GM12874 (cell line): ENCODE results near the gene ETFB.
A peak's percentile ranks its signal among the peaks of the same experiment; 100 is the strongest.

Source experiments
- CTCF ChIP-seq: IDR thresholded peaks from 2 replicates; pipeline ENCODE4 v1.5.1; 2011; ENCODE audit warnings: low read depth, mild to moderate bottlenecking, control low read depth, low read length, moderate library complexity; ENCODE audit not compliant: insufficient read depth

Gene ETFB

GRCh38 chr19:51341976-51342580 lies 24.1 kb downstream of the ETFB start, which contains the start of gene VSIG10L:
Gene VSIG10L (minus strand): TSS chr19:51342139. CDS start chr19:51342124, 15 bp downstream.
- no peak for TF ChIP-seq CTCF

DNA sequence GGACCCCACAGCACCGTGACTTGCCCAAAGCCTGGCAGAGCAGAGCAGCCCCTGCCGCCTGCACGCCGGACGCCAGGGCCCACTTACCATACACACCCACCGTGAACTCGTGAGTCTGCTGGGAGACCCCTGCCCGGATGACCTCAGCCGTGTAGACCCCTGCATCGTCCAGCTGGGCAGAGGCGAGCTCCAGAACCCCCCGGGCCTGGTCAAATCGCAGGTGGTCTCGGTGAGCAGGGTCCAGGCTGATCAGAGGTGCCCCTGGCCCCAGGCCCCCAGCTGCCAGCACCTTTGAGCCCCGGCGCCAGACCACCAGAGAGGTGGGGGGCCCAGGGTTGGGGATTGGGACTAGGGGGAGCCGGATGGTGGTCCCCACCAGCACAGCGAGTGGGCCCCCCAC lies 25.1 kb downstream of the ETFB start:
- no peak for TF ChIP-seq CTCF

DNA sequence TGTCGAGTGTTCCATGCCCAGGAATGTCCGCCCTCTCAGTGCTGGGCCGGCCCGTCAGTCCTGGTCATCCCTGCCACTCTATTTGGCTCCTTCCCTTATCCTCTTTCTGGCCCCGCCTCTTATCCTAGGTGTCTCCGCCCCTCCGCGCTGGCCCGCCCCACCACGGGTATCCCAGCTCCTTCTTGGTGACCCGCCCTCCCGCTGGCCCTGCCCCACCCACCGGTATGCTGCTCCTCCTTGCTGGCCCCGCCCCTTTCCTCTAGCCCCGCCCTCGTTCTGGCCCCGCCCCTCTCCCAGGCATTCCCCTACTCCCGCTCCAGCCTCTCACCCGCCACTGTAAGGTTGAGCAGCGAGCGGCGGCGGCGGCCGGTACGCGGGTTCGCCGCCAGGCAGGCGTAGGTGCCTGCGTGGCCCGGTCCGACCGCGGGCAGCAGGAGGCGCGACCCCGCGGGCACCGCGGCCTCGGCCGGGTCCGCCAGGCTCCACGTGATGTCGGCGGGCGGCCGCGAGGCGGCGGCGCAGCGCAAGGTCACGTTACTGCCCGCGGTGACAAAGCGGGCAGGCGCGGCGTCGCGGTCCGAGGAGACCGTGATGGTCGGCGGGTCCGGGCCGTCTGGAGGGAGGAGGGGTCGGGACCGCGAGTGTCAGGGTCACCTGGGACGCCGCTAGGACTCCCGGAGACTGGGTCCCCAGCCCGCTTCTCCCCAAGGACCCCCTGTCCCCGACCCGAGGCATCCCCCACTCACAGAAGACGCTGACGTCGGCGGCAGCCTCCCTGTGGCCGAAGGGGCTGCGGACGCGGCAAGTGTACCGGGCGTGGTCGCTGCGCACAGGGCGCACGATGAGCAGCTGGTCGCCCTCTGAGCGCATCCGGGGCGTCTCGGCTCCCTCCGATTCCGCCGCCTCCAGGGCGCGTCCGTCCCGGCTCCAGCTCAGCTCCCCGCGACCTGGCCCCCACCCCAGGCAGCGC lies 26.2 kb downstream of the ETFB start:
- peak; percentile 39; the same call in 1 of the 2 replicates for TF ChIP-seq CTCF

DNA sequence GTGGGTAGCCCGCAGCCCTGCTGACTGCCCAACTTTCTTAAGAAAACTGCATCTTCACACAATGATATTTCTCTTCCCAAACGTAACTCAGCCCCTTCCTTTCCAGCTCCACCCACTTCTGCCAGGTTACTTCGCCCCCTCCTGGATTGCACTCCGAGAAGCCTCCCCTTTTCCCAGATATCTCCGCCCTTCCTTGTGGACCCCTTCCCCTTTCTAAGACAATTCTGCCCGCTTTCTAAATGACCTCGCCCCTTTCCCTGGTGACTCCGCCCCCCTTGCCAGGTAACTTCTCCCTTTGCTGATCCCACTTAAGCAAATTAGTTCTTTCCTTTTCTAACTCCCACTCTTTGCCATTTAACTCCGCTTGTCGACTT lies 26.9 kb downstream of the ETFB start:
- TF ChIP-seq CTCF = no peak

- peak; percentile 88 for TF ChIP-seq CTCF
Measured at GRCh38 chr19:51338563-51339312, 27.4 kb downstream of the ETFB start.

DNA sequence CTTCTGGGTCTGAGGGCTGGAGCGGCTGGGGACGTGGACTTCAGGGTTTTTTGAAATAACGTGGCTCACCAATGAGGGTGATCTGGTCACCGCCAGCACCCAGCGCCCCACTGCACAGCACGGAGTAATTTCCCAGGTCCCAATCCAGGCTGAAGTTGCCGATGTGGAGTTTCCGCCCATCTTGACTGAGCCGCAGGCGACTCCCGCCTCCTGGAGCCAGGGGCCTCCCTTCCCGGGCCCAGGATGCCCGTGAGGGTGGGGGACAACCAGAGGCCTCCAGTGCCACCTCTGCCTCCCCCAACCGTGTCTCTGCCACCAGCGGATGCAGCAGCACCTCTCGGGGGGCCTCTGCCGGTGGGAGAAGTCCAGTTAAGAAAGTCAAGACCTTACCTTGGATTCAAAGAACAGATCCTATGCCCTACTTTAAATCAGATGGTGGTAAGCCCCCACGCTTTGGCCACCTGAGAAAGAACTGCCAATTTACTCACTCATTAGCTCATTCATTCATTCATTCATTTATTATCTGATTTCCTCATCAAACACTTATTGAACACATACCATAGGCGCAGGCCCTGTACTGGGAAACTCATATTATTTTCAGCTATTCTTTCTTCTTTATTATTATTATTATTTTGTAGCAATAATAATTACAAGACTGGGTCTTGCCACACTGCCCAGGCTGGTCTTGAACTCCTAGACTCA lies 28.2 kb downstream of the ETFB start:
- no peak for TF ChIP-seq CTCF
